Measurements from ENCODE around the gene TMEM235.

DNA sequence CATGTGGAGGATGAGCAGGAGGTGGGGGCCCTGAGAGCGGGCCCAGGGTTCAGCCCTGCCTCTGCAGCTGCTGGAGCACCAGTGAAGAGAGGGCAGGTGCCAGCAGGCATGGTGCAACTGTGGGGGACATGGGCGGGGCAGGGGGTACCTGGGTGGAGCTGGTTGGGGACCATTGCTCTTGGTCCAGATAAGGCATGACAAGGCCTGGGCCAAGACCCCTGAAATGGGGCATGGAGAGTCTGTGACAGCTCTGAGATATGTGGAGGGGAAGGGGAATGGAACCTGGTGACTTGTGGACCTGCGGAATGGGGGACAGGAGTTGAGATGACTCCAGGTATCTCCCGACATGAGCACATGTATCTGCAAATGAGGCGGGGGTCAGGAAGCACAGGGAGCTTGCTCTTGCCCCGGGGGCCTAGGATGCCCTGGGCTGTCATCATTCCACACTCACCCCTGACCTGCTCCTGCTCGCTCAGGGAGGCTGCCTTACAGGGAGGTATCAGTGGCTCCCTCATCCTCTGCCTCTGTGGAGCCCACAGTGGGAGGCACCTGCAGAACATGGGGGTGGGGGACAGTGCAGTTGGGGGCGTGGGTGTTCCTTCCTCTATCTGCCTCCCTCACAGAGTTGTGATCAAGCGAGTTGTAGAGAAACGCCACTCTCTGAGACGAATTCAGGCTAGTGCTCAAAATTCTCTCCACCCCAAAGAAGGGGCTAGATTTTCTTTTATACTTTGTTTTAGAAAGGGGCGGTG, 40.2 kb downstream of the TMEM235 start:
- TF ChIP-seq EZH2 (IDR thresholded peaks at IDR 0.05), result no peak
- no peak for TF ChIP-seq POLR2AphosphoS5 (IDR thresholded peaks at IDR 0.05; ENCODE audit: borderline replicate concordance, low read depth, low read length)
- no peak for TF ChIP-seq FOXP2 (optimal IDR thresholded peaks at IDR 0.05; ENCODE audit: control extremely low read depth, extremely low read length, insufficient read depth)

Data from SK-N-MC (cell line).